ENCODE measurements around the gene ME2. TPM values are rescaled to one million over a fixed set of nuclear protein-coding genes. Genes with fewer than 3 reads are reported as not detected.

The ME2 gene
- total RNA-seq, 2 donors from 2014 or later = 72.8 to 74.4 TPM

GRCh38 chr18:50875966-50876536 lies 2.9 kb upstream of the ME2 start:
- no peaks in the 10 kb centered on the region for H3K36me3 Mint-ChIP-seq (ENCODE audit: low read depth)
- no peaks in the 10 kb centered on the region for H3K27me3 ChIP-seq (ENCODE audit: control insufficient read depth, insufficient read depth, low read length, poor library complexity, severe bottlenecking)
- no peak for DNase-seq
- H3K4me3 Mint-ChIP-seq = no peak overlapping the region
- peaks cover 3% of the 10 kb centered on the region for H3K4me1 ChIP-seq (ENCODE audit: control insufficient read depth, insufficient read depth, low read length)
- no peak overlapping the region for H3K4me3 ChIP-seq (ENCODE audit: low read length)
- no peaks in the 10 kb centered on the region for H3K27me3 Mint-ChIP-seq (ENCODE audit: insufficient read depth)
- H3K27ac ChIP-seq (ENCODE audit: low read depth, low read length) = peak overlapping the region; percentile 69
- no peaks in the 10 kb centered on the region for H3K36me3 ChIP-seq (ENCODE audit: control insufficient read depth, insufficient read depth, low read length)
- H3K4me1 Mint-ChIP-seq = peaks cover 17% of the 10 kb centered on the region
- no peaks in the 10 kb centered on the region for H3K9me3 ChIP-seq (ENCODE audit: control insufficient read depth, low read length)
- 75 to 87% methylated on average over 3 of the region's 3 CpGs for whole genome bisulfite sequencing, 2 experiments (ENCODE audit: insufficient coverage in 1 of 2, insufficient read length in 1 of 2)
- H3K9ac ChIP-seq (ENCODE audit: extremely low read depth, low read length, poor library complexity, severe bottlenecking) = no peak overlapping the region
- H3K27ac Mint-ChIP-seq = no peak overlapping the region
- TF ChIP-seq CTCF (conservative IDR thresholded peaks at IDR 0.05) = no peak
- no peaks in the 10 kb centered on the region for H3K9me3 Mint-ChIP-seq

- Histone ChIP-seq H3K27ac (ENCODE audit: low read depth, low read length) (no peak overlapping the region), H3K4me1 (ENCODE audit: control insufficient read depth, insufficient read depth, low read length) (peaks cover 3% of the 10 kb centered on the region), H3K9me3 (ENCODE audit: control insufficient read depth, low read length) (no peaks in the 10 kb centered on the region), H3K4me3 (ENCODE audit: low read length) (peak overlapping the region; percentile 83), H3K9ac (ENCODE audit: extremely low read depth, low read length, poor library complexity, severe bottlenecking) (no peak overlapping the region), H3K27me3 (ENCODE audit: control insufficient read depth, insufficient read depth, low read length, poor library complexity, severe bottlenecking) (no peaks in the 10 kb centered on the region), H3K36me3 (ENCODE audit: control insufficient read depth, insufficient read depth, low read length) (peaks cover 6% of the 10 kb centered on the region)
- Mint-ChIP-seq H3K27ac (no peak overlapping the region), H3K9me3 (no peaks in the 10 kb centered on the region), H3K4me1 (peaks cover 17% of the 10 kb centered on the region), H3K27me3 (ENCODE audit: insufficient read depth) (no peaks in the 10 kb centered on the region), H3K36me3 (ENCODE audit: low read depth) (no peaks in the 10 kb centered on the region), H3K4me3 (peak overlapping the region; percentile 80)
- TF ChIP-seq CTCF (conservative IDR thresholded peaks at IDR 0.05) = no peak
- 80 to 93% methylated on average over 4 to 7 of the region's 8 CpGs for WGBS, 2 experiments (ENCODE audit: insufficient coverage in 1 of 2, insufficient read length in 1 of 2)
- DNase-seq = no peak
These were observed 1.2 kb upstream of the ME2 start for GRCh38 chr18:50877545-50878265.

GRCh38 chr18:50879302-50880118 lies 592 bp downstream of the ME2 start:
- Mint-ChIP-seq H3K4me1 (peaks cover 21% of the 10 kb centered on the region), H3K27ac (peak overlapping the region; percentile 92), H3K27me3 (ENCODE audit: insufficient read depth) (no peaks in the 10 kb centered on the region), H3K4me3 (peak overlapping the region; percentile 80), H3K36me3 (ENCODE audit: low read depth) (peaks cover 7% of the 10 kb centered on the region), H3K9me3 (peaks cover 2% of the 10 kb centered on the region)
- Histone ChIP-seq H3K27me3 (ENCODE audit: control insufficient read depth, insufficient read depth, low read length, poor library complexity, severe bottlenecking) (no peaks in the 10 kb centered on the region), H3K36me3 (ENCODE audit: control insufficient read depth, insufficient read depth, low read length) (peaks cover 8% of the 10 kb centered on the region), H3K9me3 (ENCODE audit: control insufficient read depth, low read length) (peaks cover 5% of the 10 kb centered on the region), H3K4me3 (ENCODE audit: low read length) (peak overlapping the region; percentile 89), H3K4me1 (ENCODE audit: control insufficient read depth, insufficient read depth, low read length) (peaks cover 3% of the 10 kb centered on the region), H3K27ac (ENCODE audit: low read depth, low read length) (peak overlapping the region; percentile 71), H3K9ac (ENCODE audit: extremely low read depth, low read length, poor library complexity, severe bottlenecking) (peak overlapping the region; percentile 72)
- WGBS, 2 experiments (ENCODE audit: insufficient coverage in 1 of 2, insufficient read length in 1 of 2) = 0% methylated on average over 22 to 61 of the region's 61 CpGs
- DNase-seq = peak; percentile 82
- no peak for TF ChIP-seq CTCF (conservative IDR thresholded peaks at IDR 0.05)
